ENCODE data around the gene MCTP2. TPM values are rescaled to one million over a fixed set of nuclear protein-coding genes. Genes with fewer than 3 reads are reported as not detected.

Gene MCTP2
- total RNA-seq, 1 experiment from 2014 or later: 3.7 TPM

DNA sequence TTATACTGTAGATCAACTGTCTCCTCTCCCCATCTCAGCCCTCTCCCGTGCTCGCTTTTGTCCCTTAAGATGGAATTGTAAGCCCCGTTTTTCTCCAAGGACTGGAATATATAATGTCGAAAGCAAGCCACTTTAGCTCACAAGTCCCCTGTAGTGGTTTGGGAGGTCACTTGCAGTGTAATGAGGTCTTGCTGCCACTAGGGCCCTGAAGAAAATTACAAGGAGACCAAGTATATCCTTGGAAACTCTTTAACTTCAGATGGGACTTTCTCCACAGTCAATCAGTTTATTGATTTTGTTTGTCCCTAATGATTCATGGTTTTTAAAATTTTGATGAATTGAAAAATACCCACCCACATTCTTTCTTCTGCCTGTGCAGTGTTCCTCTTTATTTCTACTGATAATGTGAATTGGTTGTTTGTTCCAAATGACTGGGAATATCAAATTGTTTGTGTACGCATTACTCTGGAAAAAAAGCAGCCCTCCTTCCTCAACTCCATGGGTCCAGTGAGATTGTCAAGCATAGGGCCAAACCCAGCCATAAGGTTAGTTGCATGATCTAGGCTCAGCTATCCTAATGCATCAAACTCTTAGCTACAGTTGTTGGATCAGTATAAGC, 294.8 kb downstream of the MCTP2 start:
- peak; percentile 9 for DNase-seq (ENCODE audit: low read depth)

DNA sequence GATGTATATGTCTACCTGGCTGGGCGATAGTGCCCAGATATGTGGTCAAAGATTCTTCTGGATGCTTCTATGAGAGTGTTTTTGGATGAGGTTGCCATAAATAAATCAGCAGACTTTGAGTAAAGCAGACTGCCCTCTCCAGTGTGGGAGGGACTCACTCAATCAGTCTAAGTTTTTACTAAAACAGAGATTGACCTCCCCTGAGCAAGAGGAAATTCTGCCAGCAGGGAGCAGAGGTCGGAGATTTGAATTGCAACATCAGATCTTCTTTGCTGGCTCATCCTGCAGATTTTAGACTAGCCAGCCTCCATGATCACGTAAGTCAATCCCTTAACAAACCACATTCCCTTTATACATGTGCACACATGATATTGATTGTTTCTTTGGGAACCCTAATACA, 300.9 kb downstream of the MCTP2 start:
- DNase-seq (ENCODE audit: low read depth): no peak

Measured in Daoy (cell line).